Liver (tissue), 3 donors: ENCODE data around the gene IFI27L1.

ENCODE experiments used
- FOXA1 ChIP-seq: IDR thresholded peaks from 2 replicates; pipeline ENCODE4 v1.6.1; 2016; ENCODE audit warnings: antibody characterized with exemption
- HNF4G ChIP-seq: IDR thresholded peaks from 2 replicates; pipeline ENCODE4 v1.6.1; 2016; ENCODE audit warnings: antibody characterized with exemption
- RAD21 ChIP-seq, 2 donors: IDR thresholded peaks; 2 replicates each; pipeline ENCODE4 v1.6.1; 2016; ENCODE audit warnings: antibody characterized with exemption in 2 of 2, mild to moderate bottlenecking in 2 of 2
- REST ChIP-seq: IDR thresholded peaks from 2 replicates; pipeline ENCODE4 v1.6.1; 2016; ENCODE audit warnings: antibody characterized with exemption, mild to moderate bottlenecking
- TAF1 ChIP-seq: conservative IDR thresholded peaks from 2 replicates; pipeline ENCODE4 v1.6.1; 2016; ENCODE audit warnings: antibody characterized with exemption, mild to moderate bottlenecking
- TF ChIP-seq, protein P1 (sequence below): fragments of 150-350 bp; IDR thresholded peaks from 2 replicates; pipeline ENCODE4 v1.5.1; 2017; ENCODE audit warnings: improper control_type of control experiment, low read depth, low read length; ENCODE audit not compliant: missing input control
- TF ChIP-seq, protein P2 (sequence below): IDR thresholded peaks from 2 replicates; pipeline ENCODE4 v1.6.1; 2016; ENCODE audit warnings: antibody characterized with exemption
- donor health status: healthy.
- donor health status: healthy.

GRCh38 chr14:94048691-94049624 lies 32.2 kb upstream of the IFI27L1 start:
- TF ChIP-seq, protein P1, sequence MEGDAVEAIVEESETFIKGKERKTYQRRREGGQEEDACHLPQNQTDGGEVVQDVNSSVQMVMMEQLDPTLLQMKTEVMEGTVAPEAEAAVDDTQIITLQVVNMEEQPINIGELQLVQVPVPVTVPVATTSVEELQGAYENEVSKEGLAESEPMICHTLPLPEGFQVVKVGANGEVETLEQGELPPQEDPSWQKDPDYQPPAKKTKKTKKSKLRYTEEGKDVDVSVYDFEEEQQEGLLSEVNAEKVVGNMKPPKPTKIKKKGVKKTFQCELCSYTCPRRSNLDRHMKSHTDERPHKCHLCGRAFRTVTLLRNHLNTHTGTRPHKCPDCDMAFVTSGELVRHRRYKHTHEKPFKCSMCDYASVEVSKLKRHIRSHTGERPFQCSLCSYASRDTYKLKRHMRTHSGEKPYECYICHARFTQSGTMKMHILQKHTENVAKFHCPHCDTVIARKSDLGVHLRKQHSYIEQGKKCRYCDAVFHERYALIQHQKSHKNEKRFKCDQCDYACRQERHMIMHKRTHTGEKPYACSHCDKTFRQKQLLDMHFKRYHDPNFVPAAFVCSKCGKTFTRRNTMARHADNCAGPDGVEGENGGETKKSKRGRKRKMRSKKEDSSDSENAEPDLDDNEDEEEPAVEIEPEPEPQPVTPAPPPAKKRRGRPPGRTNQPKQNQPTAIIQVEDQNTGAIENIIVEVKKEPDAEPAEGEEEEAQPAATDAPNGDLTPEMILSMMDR, result no peak
- TF ChIP-seq FOXA1 (no peak), RAD21 (IDR thresholded peaks at IDR 0.05) (no peak), REST (no peak), TAF1 (no peak), HNF4G (no peak)
- TF ChIP-seq, protein P2, sequence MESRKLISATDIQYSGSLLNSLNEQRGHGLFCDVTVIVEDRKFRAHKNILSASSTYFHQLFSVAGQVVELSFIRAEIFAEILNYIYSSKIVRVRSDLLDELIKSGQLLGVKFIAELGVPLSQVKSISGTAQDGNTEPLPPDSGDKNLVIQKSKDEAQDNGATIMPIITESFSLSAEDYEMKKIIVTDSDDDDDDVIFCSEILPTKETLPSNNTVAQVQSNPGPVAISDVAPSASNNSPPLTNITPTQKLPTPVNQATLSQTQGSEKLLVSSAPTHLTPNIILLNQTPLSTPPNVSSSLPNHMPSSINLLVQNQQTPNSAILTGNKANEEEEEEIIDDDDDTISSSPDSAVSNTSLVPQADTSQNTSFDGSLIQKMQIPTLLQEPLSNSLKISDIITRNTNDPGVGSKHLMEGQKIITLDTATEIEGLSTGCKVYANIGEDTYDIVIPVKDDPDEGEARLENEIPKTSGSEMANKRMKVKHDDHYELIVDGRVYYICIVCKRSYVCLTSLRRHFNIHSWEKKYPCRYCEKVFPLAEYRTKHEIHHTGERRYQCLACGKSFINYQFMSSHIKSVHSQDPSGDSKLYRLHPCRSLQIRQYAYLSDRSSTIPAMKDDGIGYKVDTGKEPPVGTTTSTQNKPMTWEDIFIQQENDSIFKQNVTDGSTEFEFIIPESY, result no peak
